GM12878 (cell line): ENCODE measurements around the gene LPAR3. TPM values are rescaled to one million over a fixed set of nuclear protein-coding genes. Genes with fewer than 3 reads are reported as not detected.
A peak's percentile ranks its signal among the peaks of the same experiment; 100 is the strongest.

Source experiments
- ATAC-seq: fragments of 200-7000 bp; cut with Tn5 transposase; 3 replicates; pipeline ENCODE4 v1.9.1; 2020; ENCODE audit warnings: mild to moderate bottlenecking, moderate library complexity
- BruUV-seq: library from RNA; stranded (reverse); fragments of 400-500 nt; replicated peaks from 2 replicates; lab custom pipeline; 2021; lab: Mats Ljungman, UMichigan
- CTCF ChIA-PET: fragments of 300-600 bp; sonication (Branson Sonifier 250); formaldehyde crosslinking; extraction: SDS; loops from one replicate; lab custom pipeline; 2021; ENCODE audit warnings: inconsistent platforms; lab: Yijun Ruan, JAX
- POLR2A ChIA-PET: fragments of 350-600 bp; formaldehyde crosslinking; extraction: SDS; loops from one replicate; lab custom pipeline; 2021; ENCODE audit warnings: inconsistent platforms; lab: Charles Lee
- RAD21 ChIA-PET: fragments of 300-600 bp; sonication (Branson Sonifier 250); formaldehyde crosslinking; loops from one replicate; lab custom pipeline; 2023; ENCODE audit warnings: antibody characterized with exemption; ENCODE audit not compliant: unreplicated experiment; lab: Charles Lee
- SMC1A ChIA-PET: fragments of 300-600 bp; sonication (Branson Sonifier 250); formaldehyde crosslinking; loops from one replicate; lab custom pipeline; 2023; ENCODE audit not compliant: unreplicated experiment, uncharacterized antibody; lab: Charles Lee
- DNase-seq: peaks from one replicate; pipeline ENCODE4 v3.0.0-alpha.2; 2011; ENCODE audit warnings: low read depth, low spot score
- FAIRE-seq: peaks from 3 replicates; lab custom pipeline; 2011; peaks lifted over from hg19 to GRCh38; lab: Jason Lieb, UNC
- H2AFZ ChIP-seq: 2 replicates; pipeline ENCODE4 v1.6.0; 2011; ENCODE audit warnings: low read depth, low read length, control low read depth; ENCODE audit not compliant: control insufficient read depth
- H3K27ac ChIP-seq: 2 replicates; pipeline ENCODE4 v1.5.1; 2011; ENCODE audit warnings: control low read depth; ENCODE audit not compliant: control insufficient read depth, insufficient read depth
- H3K27me3 ChIP-seq, 2 experiments: replicated peaks in 1 of 2; 2 replicates each; pipeline versions ENCODE4 v1.6.0 to v1.6.1; 2011; ENCODE audit warnings: low read length in 1 of 2; ENCODE audit not compliant: control insufficient read depth in 2 of 2, insufficient read depth in 2 of 2
- H3K36me3 ChIP-seq, 2 experiments: 2 replicates each; pipeline ENCODE4 v1.5.1; 2011; ENCODE audit warnings: low read length in 1 of 2; ENCODE audit not compliant: control insufficient read depth in 2 of 2, insufficient read depth in 2 of 2
- H3K4me1 ChIP-seq: 2 replicates; pipeline ENCODE4 v1.6.1; 2011; ENCODE audit warnings: mild to moderate bottlenecking, low read length, moderate library complexity, mixed read lengths; ENCODE audit not compliant: control insufficient read depth, insufficient read depth
- H3K4me2 ChIP-seq: 2 replicates; pipeline ENCODE4 v1.6.0; 2011; ENCODE audit warnings: control low read depth; ENCODE audit not compliant: control insufficient read depth, insufficient read depth
- H3K4me3 ChIP-seq: fragments of 200-600 bp; sonication (generic); 2 replicates; pipeline ENCODE4 v1.5.1; 2016
- H3K79me2 ChIP-seq: 2 replicates; pipeline ENCODE4 v1.6.0; 2011; ENCODE audit warnings: low read length; ENCODE audit not compliant: control insufficient read depth, insufficient read depth
- H3K9ac ChIP-seq: 2 replicates; pipeline ENCODE4 v1.8.0; 2011; ENCODE audit warnings: low read length, control low read depth, mixed read lengths; ENCODE audit not compliant: control insufficient read depth, insufficient read depth
- H3K9me3 ChIP-seq: replicated peaks from 3 replicates; pipeline ENCODE4 v1.5.1; 2011; ENCODE audit warnings: mild to moderate bottlenecking, low read length; ENCODE audit not compliant: control insufficient read depth, insufficient read depth
- H4K20me1 ChIP-seq: 2 replicates; pipeline ENCODE4 v1.6.0; 2011; ENCODE audit not compliant: control insufficient read depth, insufficient read depth
- BMI1 ChIP-seq: fragments of 450-650 bp; IDR thresholded peaks from 2 replicates; pipeline ENCODE4 v1.6.1; 2016; ENCODE audit warnings: mild to moderate bottlenecking, moderate library complexity, borderline replicate concordance
- EED ChIP-seq: sonication (generic); IDR thresholded peaks from 2 replicates; pipeline ENCODE4 v1.6.1; 2016; ENCODE audit warnings: antibody characterized with exemption, low read depth
- HDAC6 ChIP-seq: fragments of 200-600 bp; sonication (generic); IDR thresholded peaks from one replicate; pipeline ENCODE4 v1.8.0; 2017; ENCODE audit warnings: antibody characterized with exemption; ENCODE audit not compliant: unreplicated experiment
- HSF1 ChIP-seq: fragments of 150-350 bp; IDR thresholded peaks from 2 replicates; pipeline ENCODE4 v1.6.1; 2014; ENCODE audit warnings: mild to moderate bottlenecking, low read depth, low read length
- KDM1A ChIP-seq: fragments of 200-600 bp; sonication (generic); IDR thresholded peaks from 2 replicates; pipeline ENCODE4 v1.6.1; 2016; ENCODE audit warnings: borderline replicate concordance
- MEF2A ChIP-seq: IDR thresholded peaks from 2 replicates; pipeline ENCODE4 v1.6.1; 2011; ENCODE audit warnings: low read depth, mild to moderate bottlenecking, low read length, moderate library complexity; ENCODE audit not compliant: insufficient read depth
- NFYA ChIP-seq: IDR thresholded peaks from 2 replicates; pipeline ENCODE4 v1.6.1; 2011; ENCODE audit warnings: low read depth, mild to moderate bottlenecking, low read length, improper control_type of control experiment, borderline replicate concordance
- NR2F1 ChIP-seq: fragments of 450-650 bp; conservative IDR thresholded peaks from 2 replicates; pipeline ENCODE4 v1.6.1; 2017; ENCODE audit warnings: mild to moderate bottlenecking
- POLR2AphosphoS5 ChIP-seq: IDR thresholded peaks from 2 replicates; pipeline ENCODE4 v1.6.1; 2011; ENCODE audit warnings: mild to moderate bottlenecking, low read length, inconsistent platforms
- ZNF207 ChIP-seq: fragments of 450-650 bp; IDR thresholded peaks from 2 replicates; pipeline ENCODE4 v1.6.1; 2014; ENCODE audit warnings: antibody characterized with exemption, mild to moderate bottlenecking, borderline replicate concordance
- WGBS: methylation state at CpG from one replicate; pipeline ENCODE4 v1.1.6; 2016; ENCODE audit warnings: low lambda C conversion rate; ENCODE audit not compliant: insufficient replicate concordance, insufficient coverage; ENCODE audit errors: missing lambda C conversion rate; 5-methylcytosine and 5-hydroxymethylcytosine counted together
- in situ Hi-C: fragments of 300-500 bp; cut with MboI; formaldehyde crosslinking; loops from 9 replicates; pipeline ENCODE4 v1.14.3; 2018; ENCODE audit warnings: mixed read lengths
- intact Hi-C: fragments of 100-400 bp; cut with micrococcal nuclease; formaldehyde crosslinking; loops from one replicate; pipeline ENCODE4 v1.14.2; 2022; ENCODE audit not compliant: unreplicated experiment
- polyA plus RNA-seq, 11 experiments: library from polyadenylated mRNA; depleted of rRNA in 4 of 11; unstranded in 6 of 11; stranded (reverse) in 5 of 11; fragments of >200 nt; fragmentation: Nextera tagmentation in 4 of 11; fragmentation: Illumina TruSeq in 1 of 11; extraction: Ambion mirVana in 4 of 11; extraction: Trizol in 1 of 11; gene quantifications; 1 replicate in 1 of 11; 2 replicates in 10 of 11; pipeline versions ENCODE4 v1.2.1 to v1.2.3, GENCODE V29; 2011 to 2016; ENCODE audit warnings: inconsistent platforms in 2 of 11, missing spikeins in 2 of 11, low read depth in 1 of 11
- total RNA-seq, 4 experiments: library from RNA; depleted of rRNA in 3 of 4; stranded (reverse); fragments of >200 nt in 3 of 4; fragmentation: Illumina TruSeq in 1 of 4; extraction: Trizol in 1 of 4; gene quantifications; 2 replicates each; pipeline versions ENCODE4 v1.2.1 to v1.2.3, GENCODE V29; 2013 to 2021

Gene LPAR3
- total and polyA plus RNA-seq, 10 of the 15 experiments (the other 5 are each of a cell fraction or from before 2014, with no cell fraction given) = 0.03 to 0.31 (median 0.09) TPM; not detected in 3

DNA sequence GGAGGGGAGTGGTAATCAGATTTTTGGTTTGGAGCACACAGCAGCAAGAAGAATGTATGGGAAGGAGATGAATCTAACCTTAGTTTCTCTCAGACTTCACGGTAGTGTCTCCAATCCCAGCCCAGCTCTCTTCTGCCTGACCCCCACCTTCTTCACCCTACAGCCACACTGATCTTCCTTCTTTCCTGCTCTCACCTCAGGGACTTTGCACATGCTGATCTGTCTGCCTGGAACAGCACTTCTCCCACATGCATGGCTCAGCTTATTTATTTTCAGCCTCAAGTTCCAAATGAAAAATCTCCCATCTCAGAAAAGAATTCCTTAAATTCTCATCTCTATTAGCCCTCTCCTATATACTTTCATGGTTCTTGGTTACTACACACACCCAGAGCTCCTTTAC, 48.8 kb upstream of the LPAR3 start (continued):
- no peak for TF ChIP-seq HSF1
- TF ChIP-seq BMI1 = no peak
- no peak for TF ChIP-seq HDAC6
- TF ChIP-seq POLR2AphosphoS5 = peak; percentile 57; the same call in 1 of the 2 replicates

DNA sequence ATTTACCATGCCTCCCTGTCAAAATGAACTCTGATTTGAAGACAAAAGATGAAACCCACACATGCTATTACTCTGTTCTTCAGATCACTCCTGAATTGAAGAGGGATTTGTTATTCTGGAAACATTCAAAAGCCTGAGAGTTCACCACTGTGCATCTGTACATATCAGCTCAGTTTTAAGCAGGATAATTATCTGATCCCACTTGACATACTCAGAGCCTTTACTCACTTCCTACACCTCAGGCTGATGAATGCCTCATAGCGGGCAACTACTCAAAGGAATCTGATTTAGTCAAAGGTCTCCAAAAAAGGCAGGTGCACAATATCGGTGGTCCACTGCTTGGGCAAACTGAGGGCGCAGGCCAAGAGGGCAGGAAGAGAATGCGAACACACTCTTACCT, 47.5 kb upstream of the LPAR3 start:
- TF ChIP-seq NFYA = no peak
- no peak for TF ChIP-seq KDM1A
- no peak for TF ChIP-seq EED
- TF ChIP-seq MEF2A = no peak
- TF ChIP-seq NR2F1 = no peak
- no peak for TF ChIP-seq ZNF207
- TF ChIP-seq, all 136 proteins: peak for 0
- WGBS = 88% methylated on average over 4 of the region's 4 CpGs
- DNase-seq (no peak), ATAC-seq (no peak), FAIRE-seq (no peak)
- H3K4me1 ChIP-seq = no peaks in the 10 kb centered on the region
- H3K27ac ChIP-seq = no peak overlapping the region
- H3K9me3 ChIP-seq = no peaks in the 10 kb centered on the region
- H3K9ac ChIP-seq = no peak overlapping the region
- RAD21 ChIA-PET = interaction anchor here (9.1 kb wide), 1 partner anchor 87 kb away, joined by 209 read pairs; no protein-coding TSS in a partner anchor
- in situ Hi-C loops = no loop called here
- H3K79me2 ChIP-seq = no peaks in the 10 kb centered on the region
- no peaks in the 10 kb centered on the region for H3K27me3 ChIP-seq
- SMC1A ChIA-PET = interaction anchor here (0.8 to 9.6 kb wide), 2 partner anchors 85 to 165 kb away, joined by 3 to 214 read pairs; no protein-coding TSS in a partner anchor
- POLR2A ChIA-PET = no interaction called here
- H4K20me1 ChIP-seq = no peaks in the 10 kb centered on the region
- BruUV-seq = no TSS peak
- H3K36me3 ChIP-seq = peaks cover 14 to 28% of the 10 kb centered on the region in 2 experiments
- no peak overlapping the region for H3K4me2 ChIP-seq
- CTCF ChIA-PET = interaction anchor here (1.1 to 12.2 kb wide), 3 partner anchors 83 to 314 kb away, joined by 3 to 319 read pairs (median 5); no protein-coding TSS in a partner anchor
- no peak overlapping the region for H2AFZ ChIP-seq
- H3K4me3 ChIP-seq = no peak overlapping the region
- intact Hi-C loops = no loop called here
